Measurements from ENCODE around the gene SMAD3. TPM values are rescaled to one million over a fixed set of nuclear protein-coding genes. Genes with fewer than 3 reads are reported as not detected.
"Not testable (repeated sequence)": the region's sequence is repeated elsewhere in the genome, so short reads cannot be mapped to it uniquely, and the experiment has no call there.

Gene SMAD3
- total RNA-seq, 4 donors from 2014 or later = 41.9 to 94.9 (median 56.1) TPM

GRCh38 chr15:67070150-67070549 lies 4.7 kb downstream of the SMAD3 start:
- H3K4me3 ChIP-seq = no peak overlapping the region
- no peak for TF ChIP-seq EP300 (IDR thresholded peaks at IDR 0.05)
- no peak for TF ChIP-seq POLR2A (IDR thresholded peaks at IDR 0.05)
- no peak for TF ChIP-seq CTCF (IDR thresholded peaks at IDR 0.05)
- TF ChIP-seq POLR2AphosphoS5 (IDR thresholded peaks at IDR 0.05) = no peak
- H3K9me3 ChIP-seq = no peaks in the 10 kb centered on the region
- H3K27ac ChIP-seq = no peak overlapping the region
- DNase-seq (ENCODE audit: low spot score in 2 of 2) = no peak
- H3K27me3 ChIP-seq = no peaks in the 10 kb centered on the region
- H3K36me3 ChIP-seq = no peaks in the 10 kb centered on the region
- peaks cover 64% of the 10 kb centered on the region for H3K4me1 ChIP-seq
- 82% methylated on average over 5 of the region's 5 CpGs for WGBS

GRCh38 chr15:67070892-67071664 lies 5.7 kb downstream of the SMAD3 start:
- Histone ChIP-seq H3K27ac (no peak overlapping the region), H3K4me3 (no peak overlapping the region), H3K36me3 (no peaks in the 10 kb centered on the region), H3K4me1 (peaks cover 72% of the 10 kb centered on the region), H3K9me3 (no peaks in the 10 kb centered on the region), H3K27me3 (no peaks in the 10 kb centered on the region)
- TF ChIP-seq CTCF (IDR thresholded peaks at IDR 0.05) = no peak
- no peak for TF ChIP-seq EP300 (IDR thresholded peaks at IDR 0.05)
- no peak for TF ChIP-seq POLR2A (IDR thresholded peaks at IDR 0.05)
- TF ChIP-seq POLR2AphosphoS5 (IDR thresholded peaks at IDR 0.05) = no peak
- no peak for DNase-seq (ENCODE audit: low spot score in 2 of 2)
- 92% methylated on average over 9 of the region's 9 CpGs for WGBS

- no peak for DNase-seq (ENCODE audit: low spot score in 2 of 2)
- H3K27ac ChIP-seq = no peak overlapping the region
- no peak overlapping the region for H3K4me3 ChIP-seq
- H3K36me3 ChIP-seq = no peaks in the 10 kb centered on the region
- 67% methylated on average over 1 of the region's 1 CpG for WGBS
- H3K4me1 ChIP-seq = peaks cover 73% of the 10 kb centered on the region
- no peak for TF ChIP-seq CTCF (IDR thresholded peaks at IDR 0.05)
- TF ChIP-seq EP300 (IDR thresholded peaks at IDR 0.05) = no peak
- no peak for TF ChIP-seq POLR2A (IDR thresholded peaks at IDR 0.05)
- TF ChIP-seq POLR2AphosphoS5 (IDR thresholded peaks at IDR 0.05) = no peak
- H3K27me3 ChIP-seq = no peaks in the 10 kb centered on the region
- H3K9me3 ChIP-seq = no peaks in the 10 kb centered on the region
Measured at GRCh38 chr15:67072442-67072841, 7.0 kb downstream of the SMAD3 start.

GRCh38 chr15:67072958-67073357 lies 7.6 kb downstream of the SMAD3 start:
- H3K9me3 ChIP-seq = no peaks in the 10 kb centered on the region
- H3K36me3 ChIP-seq = no peaks in the 10 kb centered on the region
- no peaks in the 10 kb centered on the region for H3K27me3 ChIP-seq
- H3K4me3 ChIP-seq = no peak overlapping the region
- 77% methylated on average over 2 of the region's 2 CpGs for WGBS
- no peak for DNase-seq (ENCODE audit: low spot score in 2 of 2)
- no peak overlapping the region for H3K27ac ChIP-seq
- TF ChIP-seq EP300 (IDR thresholded peaks at IDR 0.05) (no peak), POLR2A (IDR thresholded peaks at IDR 0.05) (no peak), CTCF (IDR thresholded peaks at IDR 0.05) (no peak), POLR2AphosphoS5 (IDR thresholded peaks at IDR 0.05) (no peak)
- peaks cover 73% of the 10 kb centered on the region for H3K4me1 ChIP-seq

GRCh38 chr15:67074886-67075229 lies 9.5 kb downstream of the SMAD3 start:
- H3K9me3 ChIP-seq = no peaks in the 10 kb centered on the region
- H3K4me1 ChIP-seq = peaks cover 68% of the 10 kb centered on the region
- no peak overlapping the region for H3K4me3 ChIP-seq
- H3K27me3 ChIP-seq = no peaks in the 10 kb centered on the region
- TF ChIP-seq CTCF (IDR thresholded peaks at IDR 0.05) (no peak), EP300 (IDR thresholded peaks at IDR 0.05) (no peak), POLR2AphosphoS5 (IDR thresholded peaks at IDR 0.05) (no peak), POLR2A (IDR thresholded peaks at IDR 0.05) (no peak)
- H3K36me3 ChIP-seq = no peaks in the 10 kb centered on the region
- H3K27ac ChIP-seq = peak overlapping the region; percentile 66
- 83% methylated on average over 1 of the region's 1 CpG for WGBS
- DNase-seq (ENCODE audit: low spot score in 2 of 2) = no peak

GRCh38 chr15:67075555-67076135 lies 10.2 kb downstream of the SMAD3 start:
- H3K4me3 ChIP-seq; DNase-seq (ENCODE audit: low spot score in 2 of 2); H3K9me3 ChIP-seq; H3K27me3 ChIP-seq; H3K36me3 ChIP-seq: not testable (repeated sequence)
- 92% methylated on average over 14 of the region's 14 CpGs for WGBS
- H3K4me1 ChIP-seq = peaks cover 67% of the 10 kb centered on the region
- peak overlapping the region; percentile 66 for H3K27ac ChIP-seq

All from suprapubic skin (tissue), 4 donors.